UCSD-AML1 (cell line): ENCODE results near the gene GCFC2.

Experiments used
- DNase-seq: peaks from one replicate; lab custom pipeline; 2025; ENCODE audit not compliant: unreplicated experiment; lab: John Stamatoyannopoulos, UW

Gene GCFC2

GRCh38 chr2:75632091-75632701 lies 78.5 kb downstream of the GCFC2 start:
- DNase-seq = no peak

- DNase-seq = peak; percentile 47
These were observed 82.7 kb downstream of the GCFC2 start for GRCh38 chr2:75627902-75628504.

GRCh38 chr2:75622929-75623328 lies 87.8 kb downstream of the GCFC2 start:
- no peak for DNase-seq

GRCh38 chr2:75622500-75622899 lies 88.2 kb downstream of the GCFC2 start:
- DNase-seq = no peak

GRCh38 chr2:75621228-75621627 lies 89.5 kb downstream of the GCFC2 start:
- DNase-seq = no peak

GRCh38 chr2:75619956-75620740 lies 90.6 kb downstream of the GCFC2 start:
- DNase-seq = no peak

GRCh38 chr2:75616933-75617332 lies 93.8 kb downstream of the GCFC2 start:
- DNase-seq = no peak

GRCh38 chr2:75616406-75616805 lies 94.3 kb downstream of the GCFC2 start:
- DNase-seq = no peak

GRCh38 chr2:75614162-75614651 lies 96.5 kb downstream of the GCFC2 start:
- no peak for DNase-seq

- no peak for DNase-seq
These were observed 97.9 kb downstream of the GCFC2 start for GRCh38 chr2:75612862-75613243.
